HG03066 (cell line): ENCODE data around the gene LRRC55.

ENCODE experiments used
- ATAC-seq: cut with Tn5 transposase; IDR thresholded peaks from one replicate; pipeline ENCODE4 v1.9.1; 2021; ENCODE audit warnings: low read depth; ENCODE audit not compliant: unreplicated experiment

LRRC55 gene, protein sequence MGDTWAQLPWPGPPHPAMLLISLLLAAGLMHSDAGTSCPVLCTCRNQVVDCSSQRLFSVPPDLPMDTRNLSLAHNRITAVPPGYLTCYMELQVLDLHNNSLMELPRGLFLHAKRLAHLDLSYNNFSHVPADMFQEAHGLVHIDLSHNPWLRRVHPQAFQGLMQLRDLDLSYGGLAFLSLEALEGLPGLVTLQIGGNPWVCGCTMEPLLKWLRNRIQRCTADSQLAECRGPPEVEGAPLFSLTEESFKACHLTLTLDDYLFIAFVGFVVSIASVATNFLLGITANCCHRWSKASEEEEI

DNA sequence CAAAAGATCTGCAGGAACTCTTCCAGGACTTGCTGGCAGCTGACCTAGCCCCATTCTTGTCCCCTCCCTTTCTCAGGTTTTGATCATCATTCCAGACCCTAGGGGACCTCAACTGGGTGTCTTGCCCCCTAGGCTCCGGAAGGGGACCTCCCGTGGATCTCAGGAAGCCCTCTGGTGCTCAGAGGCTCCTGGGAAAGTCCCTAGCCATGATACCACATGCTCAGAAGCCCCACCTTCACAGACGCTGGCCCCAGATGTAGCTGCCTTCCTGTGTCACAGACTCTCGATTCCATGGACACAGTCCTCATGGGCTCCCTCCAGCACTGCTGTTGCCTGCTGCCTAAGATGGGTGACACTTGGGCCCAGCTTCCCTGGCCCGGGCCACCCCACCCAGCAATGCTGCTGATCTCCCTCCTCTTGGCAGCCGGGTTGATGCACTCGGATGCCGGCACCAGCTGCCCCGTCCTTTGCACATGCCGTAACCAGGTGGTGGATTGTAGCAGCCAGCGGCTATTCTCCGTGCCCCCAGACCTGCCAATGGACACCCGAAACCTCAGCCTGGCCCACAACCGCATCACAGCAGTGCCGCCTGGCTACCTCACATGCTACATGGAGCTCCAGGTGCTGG, at the start of gene LRRC55:
LRRC55 (plus strand) TSS at position 276 of the 628 bp plus-strand sequence; CDS start at position 346, 70 bp downstream.
- ATAC-seq = no peak

DNA sequence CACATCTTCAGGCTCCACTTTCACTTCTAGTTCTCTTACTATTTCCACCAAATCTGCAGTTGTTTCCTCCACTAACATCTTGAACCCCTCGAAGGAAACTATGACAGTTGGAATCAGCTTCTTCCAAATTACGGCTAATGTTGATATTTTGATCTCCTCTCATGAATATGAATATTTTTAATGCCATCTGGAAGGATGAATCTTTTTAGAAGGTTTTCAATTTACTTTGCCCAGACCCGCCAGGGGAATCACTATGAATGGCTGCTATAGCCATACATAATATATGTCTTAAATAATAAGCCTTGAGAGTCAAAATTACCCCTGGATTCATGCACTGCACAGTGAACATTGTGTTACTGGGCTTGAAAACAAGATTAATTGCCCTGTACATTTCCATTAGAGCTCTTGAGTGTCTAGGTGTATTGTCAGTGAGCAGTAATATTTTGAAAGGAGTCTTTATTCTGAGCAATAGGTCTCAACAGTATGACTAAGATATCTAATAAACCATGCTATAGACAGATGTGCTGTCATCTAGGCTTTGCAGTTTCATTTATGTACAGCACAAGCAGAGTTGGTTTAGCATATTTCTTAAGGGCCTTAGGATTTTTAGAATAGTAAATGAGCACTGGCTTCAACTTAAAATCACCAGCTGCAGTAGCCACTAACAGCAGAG, 48.3 kb upstream of the LRRC55 start:
- no peak for ATAC-seq

DNA sequence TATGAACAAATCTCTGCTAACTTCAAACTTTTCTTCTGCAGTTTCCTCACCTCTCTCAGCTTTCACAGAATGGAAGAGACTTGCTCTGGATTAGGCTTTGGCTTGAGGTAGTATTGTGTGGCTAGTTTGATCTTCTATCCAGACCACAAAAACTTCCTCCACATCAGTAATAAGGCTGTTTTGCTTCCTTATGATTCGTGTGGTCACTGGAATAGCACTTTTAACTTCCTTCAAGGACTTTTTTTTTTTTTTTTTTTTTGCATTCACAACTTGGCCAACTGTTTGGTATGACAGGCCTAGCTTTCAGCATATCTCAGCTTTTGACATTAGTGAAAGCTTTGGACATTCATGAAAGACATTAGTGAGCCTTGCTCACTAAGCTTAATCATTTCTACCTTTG, 47.5 kb upstream of the LRRC55 start:
- no peak for ATAC-seq

- no peak for ATAC-seq
These were observed 46.6 kb upstream of the LRRC55 start for GRCh38 chr11:57135020-57135751.

DNA sequence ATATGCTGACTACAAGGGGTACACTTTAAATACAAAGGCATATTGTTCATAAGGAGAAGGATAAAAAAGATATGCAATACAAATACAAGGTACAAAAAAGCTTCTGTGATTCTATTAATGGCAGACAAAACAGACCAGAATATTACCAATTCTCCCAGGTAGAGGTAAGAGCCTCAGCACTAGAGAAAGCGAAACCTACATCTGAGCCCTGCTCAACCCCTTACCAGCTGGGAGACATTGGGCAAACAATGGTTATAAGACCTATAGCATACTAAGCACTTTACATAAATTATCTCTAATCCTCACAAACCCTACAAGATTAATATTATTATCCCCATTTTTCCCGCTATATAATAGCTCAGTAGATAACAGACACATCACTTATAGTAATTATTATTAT, 41.2 kb upstream of the LRRC55 start:
- no peak for ATAC-seq

GRCh38 chr11:57143459-57143858, 38.3 kb upstream of the LRRC55 start:
- no peak for ATAC-seq

- ATAC-seq = no peak
These were observed 37.7 kb upstream of the LRRC55 start for GRCh38 chr11:57144075-57144474.

DNA sequence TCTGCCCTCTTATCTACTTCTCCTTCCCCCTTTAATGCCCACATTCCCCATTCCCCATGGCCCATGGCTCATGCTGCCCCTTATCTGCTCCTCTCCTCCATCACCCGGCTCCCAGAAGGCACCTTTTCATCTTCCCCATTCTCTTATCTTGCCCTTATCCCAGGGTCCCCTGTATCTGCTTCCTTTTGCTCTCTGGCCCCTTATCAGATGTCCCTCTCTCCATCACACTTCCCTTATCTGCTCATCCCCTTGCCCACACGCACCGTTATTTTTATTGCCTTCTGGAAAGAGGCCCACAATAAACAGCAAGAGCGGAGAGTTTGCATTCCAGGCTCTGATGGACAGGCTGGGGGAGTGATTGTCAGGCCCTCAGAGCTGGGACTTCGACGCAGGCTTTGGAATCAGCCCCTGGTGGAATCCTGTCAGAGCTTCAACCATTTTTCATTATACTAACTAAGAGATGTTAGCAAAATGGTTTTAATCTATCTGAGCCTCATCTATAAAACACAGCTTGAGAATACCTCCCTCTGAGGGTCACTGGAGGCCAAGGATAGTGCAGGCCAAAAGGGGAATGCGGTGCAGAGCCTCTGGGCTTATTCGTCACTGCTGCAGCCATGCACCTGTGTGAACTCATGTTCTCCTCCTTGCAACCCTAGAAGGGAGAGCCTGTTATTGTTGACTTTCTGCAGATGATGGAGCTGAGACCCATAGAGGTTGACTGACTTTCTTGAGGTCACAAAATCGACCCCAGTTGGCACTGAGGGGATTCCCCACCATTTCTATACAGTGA, 37.0 kb upstream of the LRRC55 start:
- no peak for ATAC-seq

- ATAC-seq = no peak
These were observed 35.5 kb upstream of the LRRC55 start for GRCh38 chr11:57146301-57146700.

GRCh38 chr11:57148621-57149020, 33.1 kb upstream of the LRRC55 start:
- no peak for ATAC-seq

DNA sequence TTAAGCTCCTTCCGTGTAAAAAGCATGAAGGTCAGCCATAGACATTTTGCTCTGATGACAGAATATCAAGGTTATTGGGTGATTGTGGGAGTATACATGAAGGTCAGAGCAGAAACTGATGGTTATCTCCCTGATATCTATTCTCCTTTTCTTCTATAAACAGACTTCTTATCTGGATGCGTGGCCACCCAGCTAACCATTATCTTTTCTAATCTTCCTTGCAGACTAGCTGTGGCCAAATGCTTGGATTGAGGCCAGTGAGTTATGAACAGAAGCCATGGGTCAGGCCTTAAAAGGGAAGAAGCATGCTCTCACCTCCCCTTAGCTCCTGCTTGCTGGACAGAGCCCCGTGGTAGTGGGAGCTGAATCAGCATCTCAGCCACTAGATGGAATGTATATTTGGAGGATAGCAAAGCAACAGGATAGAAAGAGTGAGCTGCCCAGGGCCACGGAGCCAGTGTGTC, 31.3 kb upstream of the LRRC55 start:
- no peak for ATAC-seq

DNA sequence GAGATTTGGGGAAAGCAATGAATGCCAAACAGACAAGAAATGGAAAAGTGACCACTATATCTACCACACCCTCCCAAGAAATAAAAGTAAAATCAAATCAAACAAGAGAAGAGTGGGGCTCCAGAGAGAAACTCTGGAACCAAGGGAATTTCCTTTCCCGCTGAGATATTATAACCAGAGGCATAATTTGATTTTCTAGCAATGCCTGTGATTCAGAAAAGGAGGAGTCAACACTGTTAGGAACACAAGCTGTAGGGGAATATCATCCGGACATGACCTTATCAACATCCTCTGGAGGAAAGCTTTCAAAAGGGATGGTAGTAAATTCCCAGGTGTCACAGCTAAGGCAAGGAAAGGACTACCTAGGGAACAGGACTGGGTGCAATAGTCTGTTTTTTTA, 29.6 kb upstream of the LRRC55 start:
- ATAC-seq = no peak

- ATAC-seq = no peak
These were observed 28.3 kb upstream of the LRRC55 start for GRCh38 chr11:57153448-57153847.

DNA sequence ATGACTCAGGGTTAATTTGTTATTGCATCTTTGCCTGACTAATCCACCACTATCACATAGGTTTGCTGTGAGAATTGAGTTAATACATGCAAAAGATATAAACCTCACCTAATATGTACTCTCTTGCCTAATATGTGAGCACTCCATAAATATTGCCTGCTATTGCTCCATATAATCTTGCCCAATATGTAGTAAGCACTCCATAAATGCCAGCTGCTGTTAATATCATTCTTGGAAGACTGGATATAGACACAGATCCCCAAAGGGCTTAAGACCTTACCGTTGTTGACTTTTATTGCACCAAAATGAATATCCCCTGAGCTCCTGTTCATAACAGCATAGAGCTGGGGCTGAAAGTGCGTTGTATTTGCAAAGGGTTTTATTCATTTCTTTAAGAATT, 27.0 kb upstream of the LRRC55 start:
- ATAC-seq = no peak

GRCh38 chr11:57155400-57155799, 26.4 kb upstream of the LRRC55 start:
- ATAC-seq = no peak

GRCh38 chr11:57155838-57156607, 25.7 kb upstream of the LRRC55 start:
- no peak for ATAC-seq

DNA sequence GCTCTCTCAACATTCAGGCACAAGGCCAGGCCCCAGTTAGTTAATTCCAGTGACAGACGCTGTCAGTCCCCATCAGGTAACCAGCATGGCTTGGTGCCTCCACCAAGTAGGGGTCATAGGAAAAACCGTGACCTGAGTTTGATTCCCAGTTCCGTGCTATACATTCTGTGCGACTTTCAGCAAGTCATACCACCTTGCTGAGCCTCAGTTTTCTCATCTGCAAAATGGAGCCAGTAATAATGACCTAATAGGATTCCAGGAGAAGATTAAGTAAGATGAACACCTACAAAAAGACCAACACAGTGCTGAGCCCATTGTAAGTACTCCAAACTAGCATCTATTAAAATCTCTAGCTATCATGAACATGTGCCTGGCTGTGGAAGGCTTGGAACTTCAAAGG, 24.8 kb upstream of the LRRC55 start:
- ATAC-seq = no peak

- ATAC-seq = no peak
These were observed 24.1 kb upstream of the LRRC55 start for GRCh38 chr11:57157624-57158023.

DNA sequence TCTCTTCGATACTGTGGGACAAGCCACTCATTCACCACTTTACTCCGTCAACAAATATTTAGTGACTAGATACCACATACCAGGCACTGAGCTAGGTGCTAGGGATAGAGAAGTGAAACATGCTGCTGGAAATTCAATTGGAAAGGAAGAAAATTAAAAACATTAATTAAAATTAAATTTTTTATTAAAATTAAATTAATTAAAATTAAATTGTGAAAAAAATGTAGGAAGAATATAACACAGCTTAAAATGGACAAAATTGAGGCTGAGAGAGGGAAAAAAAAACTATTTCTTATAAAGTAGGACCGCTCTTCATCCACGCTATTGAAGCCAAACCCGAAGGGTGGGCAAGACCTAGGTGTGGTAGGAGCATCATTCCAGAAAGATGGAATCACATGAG, 23.6 kb upstream of the LRRC55 start:
- ATAC-seq = no peak

- no peak for ATAC-seq
These were observed 23.2 kb upstream of the LRRC55 start for GRCh38 chr11:57158599-57158998.
